Measurements from ENCODE around the gene SMARCAD1. TPM values are rescaled to one million over a fixed set of nuclear protein-coding genes. Genes with fewer than 3 reads are reported as not detected.
"Not testable (repeated sequence)": the region's sequence is repeated elsewhere in the genome, so short reads cannot be mapped to it uniquely, and the experiment has no call there.

The SMARCAD1 gene
- total and polyA plus RNA-seq, 9 of the 15 experiments (the other 6 are each of a cell fraction or from before 2014, with no cell fraction given) = 11.2 to 52.2 (median 34.6) TPM

- no peak for TF ChIP-seq CSDE1 (IDR thresholded peaks at IDR 0.05)
- TF ChIP-seq ZNF551 (CRISPR knock-in tag; IDR thresholded peaks at IDR 0.05) = no peak
- TF ChIP-seq ZBTB43 (CRISPR knock-in tag; IDR thresholded peaks at IDR 0.05) = no peak
- no peak for TF ChIP-seq CHD1 (IDR thresholded peaks at IDR 0.05; ENCODE audit: low read length)
- no peak for TF ChIP-seq SRSF1 (IDR thresholded peaks at IDR 0.05; ENCODE audit: low read depth, low read length)
- TF ChIP-seq THAP7 (CRISPR knock-in tag; IDR thresholded peaks at IDR 0.05) = no peak
- no peak for TF ChIP-seq FOXA1 (IDR thresholded peaks at IDR 0.05; ENCODE audit: borderline replicate concordance)
These were observed 127.3 kb downstream of the SMARCAD1 start (continued) for GRCh38 chr4:94334962-94335361.

DNA sequence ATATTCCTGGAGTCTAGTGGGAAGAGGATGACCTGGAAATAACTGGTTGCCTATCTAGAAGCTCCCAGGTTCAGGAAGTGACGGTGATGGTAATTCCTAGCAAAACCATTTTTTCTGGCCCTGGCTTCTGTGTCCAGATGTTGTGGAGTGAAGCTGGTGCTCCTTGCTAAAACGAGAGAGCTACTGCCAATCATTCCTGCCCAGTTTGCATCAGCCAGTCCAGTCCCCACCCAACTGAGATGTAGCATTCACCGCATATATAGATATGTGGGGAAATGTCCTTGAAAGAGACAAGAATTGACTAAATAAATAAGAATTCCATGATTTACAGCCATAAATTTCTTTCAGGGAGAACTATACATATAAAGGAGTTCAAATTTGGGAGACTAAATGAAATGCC is 128.6 kb downstream of the SMARCAD1 start:
- 59% methylated on average over 3 of the region's 3 CpGs for WGBS (ENCODE audit: insufficient coverage, low coverage, missing lambda C conversion rate)

DNA sequence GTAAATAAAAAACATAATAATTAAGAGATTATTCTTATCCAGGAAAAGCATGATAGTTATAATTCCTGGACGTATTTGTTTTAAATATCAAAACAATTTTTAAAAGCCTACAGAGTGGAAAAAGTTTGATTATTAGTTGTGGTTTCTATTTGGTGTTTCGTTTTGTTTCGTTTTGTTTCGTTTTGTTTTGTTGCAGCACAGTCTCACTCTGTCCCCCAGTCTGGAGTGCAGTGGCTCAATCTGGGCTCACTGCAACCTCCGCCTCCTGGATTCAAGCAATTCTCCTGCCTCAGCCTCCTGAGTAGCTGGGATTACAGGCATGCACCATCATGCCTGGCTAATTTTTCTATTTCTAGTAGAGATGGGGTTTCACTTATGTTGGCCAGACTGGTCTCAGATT is 129.1 kb downstream of the SMARCAD1 start:
- CTCF ChIA-PET (ENCODE audit: low intra/inter-chr PET ratio); H4K20me1 ChIP-seq (replicated peaks; ENCODE audit: control insufficient read depth, insufficient read depth, low read length); in situ Hi-C loops (cut with MboI); BruUV-seq (replicated peaks); H3K4me3 ChIP-seq; DNase-seq (ENCODE audit: extremely low read depth in 1 of 4, low spot score in 3 of 4); H3K4me1 ChIP-seq (replicated peaks in 1 of 2; ENCODE audit: control insufficient read depth in 2 of 2, insufficient read depth in 2 of 2, low read length in 2 of 2); H3K9me1 ChIP-seq (ENCODE audit: control insufficient read depth, insufficient read depth, low read length); H3K27me3 ChIP-seq (ENCODE audit: control insufficient read depth in 2 of 2, insufficient read depth in 2 of 2, low read length in 2 of 2); H3K27ac ChIP-seq (ENCODE audit: extremely low read depth, low read depth, low read length); H3K36me3 ChIP-seq (ENCODE audit: control insufficient read depth, insufficient read depth, low read length); FAIRE-seq; H3K9ac ChIP-seq (ENCODE audit: insufficient read depth in 1 of 2, low read depth in 2 of 2, low read length in 2 of 2); intact Hi-C loops (cut with micrococcal nuclease); H3K79me2 ChIP-seq (ENCODE audit: control insufficient read depth, insufficient read depth, low read length); ATAC-seq; H3K9me3 ChIP-seq (replicated peaks; ENCODE audit: control insufficient read depth, insufficient read depth, low read depth, low read length): not testable (repeated sequence)
- 32% methylated on average over 5 of the region's 5 CpGs for WGBS (ENCODE audit: insufficient coverage, low coverage, missing lambda C conversion rate)
- POLR2A ChIA-PET = interaction anchor here (0.6 to 0.9 kb wide), 2 partner anchors 11 to 272 kb away, joined by 3 read pairs; no protein-coding TSS in a partner anchor
- Histone ChIP-seq H2AFZ (ENCODE audit: low read depth, low read length) (peak overlapping the region; percentile 43), H3K4me2 (ENCODE audit: insufficient read depth, low read length) (peak overlapping the region; percentile 4; the same call in 1 of the 2 replicates)

More for the DNA sequence above, 128.6 kb downstream of the SMARCAD1 start:
- Histone ChIP-seq H3K27ac (ENCODE audit: extremely low read depth, low read depth, low read length) (no peak overlapping the region), H3K9me1 (ENCODE audit: control insufficient read depth, insufficient read depth, low read length) (no peaks in the 10 kb centered on the region), H3K4me2 (ENCODE audit: insufficient read depth, low read length) (no peak overlapping the region), H2AFZ (ENCODE audit: low read depth, low read length) (peak overlapping the region; percentile 43; the same call in 1 of the 2 replicates), H3K27me3 (ENCODE audit: control insufficient read depth in 2 of 2, insufficient read depth in 2 of 2, low read length in 2 of 2) (no peaks in the 10 kb centered on the region; a peak in 1 of 5 replicates), H4K20me1 (replicated peaks; ENCODE audit: control insufficient read depth, insufficient read depth, low read length) (no peaks in the 10 kb centered on the region), H3K4me1 (replicated peaks in 1 of 2; ENCODE audit: control insufficient read depth in 2 of 2, insufficient read depth in 2 of 2, low read length in 2 of 2) (peaks cover 2 to 3% of the 10 kb centered on the region in 2 experiments; a peak in 2 of 5 replicates), H3K36me3 (ENCODE audit: control insufficient read depth, insufficient read depth, low read length) (no peaks in the 10 kb centered on the region), H3K9ac (ENCODE audit: insufficient read depth in 1 of 2, low read depth in 2 of 2, low read length in 2 of 2) (no peak overlapping the region), H3K79me2 (ENCODE audit: control insufficient read depth, insufficient read depth, low read length) (no peaks in the 10 kb centered on the region), H3K4me3 (no peak overlapping the region), H3K9me3 (replicated peaks; ENCODE audit: control insufficient read depth, insufficient read depth, low read depth, low read length) (no peaks in the 10 kb centered on the region)
- ChIA-PET CTCF (ENCODE audit: low intra/inter-chr PET ratio) (no interaction called here), POLR2A (interaction anchor here (0.9 kb wide), 1 partner anchor 11 kb away, joined by 3 read pairs; no protein-coding TSS in a partner anchor)
- no peak for TF ChIP-seq ZNF324 (CRISPR knock-in tag; IDR thresholded peaks at IDR 0.05)
- no peak for TF ChIP-seq FOXJ2 (tag; IDR thresholded peaks at IDR 0.05)
- TF ChIP-seq, protein P1, sequence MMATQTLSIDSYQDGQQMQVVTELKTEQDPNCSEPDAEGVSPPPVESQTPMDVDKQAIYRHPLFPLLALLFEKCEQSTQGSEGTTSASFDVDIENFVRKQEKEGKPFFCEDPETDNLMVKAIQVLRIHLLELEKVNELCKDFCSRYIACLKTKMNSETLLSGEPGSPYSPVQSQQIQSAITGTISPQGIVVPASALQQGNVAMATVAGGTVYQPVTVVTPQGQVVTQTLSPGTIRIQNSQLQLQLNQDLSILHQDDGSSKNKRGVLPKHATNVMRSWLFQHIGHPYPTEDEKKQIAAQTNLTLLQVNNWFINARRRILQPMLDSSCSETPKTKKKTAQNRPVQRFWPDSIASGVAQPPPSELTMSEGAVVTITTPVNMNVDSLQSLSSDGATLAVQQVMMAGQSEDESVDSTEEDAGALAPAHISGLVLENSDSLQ (IDR thresholded peaks at IDR 0.05) = peak; percentile 67
- BruUV-seq (replicated peaks) = no TSS peak
- FAIRE-seq (no peak), DNase-seq (ENCODE audit: extremely low read depth in 1 of 4, low spot score in 3 of 4) (no peak), ATAC-seq (peak; percentile 19; the same call in 2 of the 3 replicates)
- in situ Hi-C loops (cut with MboI) (no loop called here), intact Hi-C loops (cut with micrococcal nuclease) (no loop called here)

Measured in K562 (cell line).